Measurements from ENCODE around the gene ARFGAP3.
"Not testable (repeated sequence)": the region's sequence is repeated elsewhere in the genome, so short reads cannot be mapped to it uniquely, and the experiment has no call there.

Gene ARFGAP3

GRCh38 chr22:42792453-42792908 lies 64.6 kb downstream of the ARFGAP3 start:
- no peak for DNase-seq

- DNase-seq, result no peak
Observed at GRCh38 chr22:42791721-42792452, 65.2 kb downstream of the ARFGAP3 start.

GRCh38 chr22:42788466-42788865 lies 68.6 kb downstream of the ARFGAP3 start:
- no peak for DNase-seq

DNA sequence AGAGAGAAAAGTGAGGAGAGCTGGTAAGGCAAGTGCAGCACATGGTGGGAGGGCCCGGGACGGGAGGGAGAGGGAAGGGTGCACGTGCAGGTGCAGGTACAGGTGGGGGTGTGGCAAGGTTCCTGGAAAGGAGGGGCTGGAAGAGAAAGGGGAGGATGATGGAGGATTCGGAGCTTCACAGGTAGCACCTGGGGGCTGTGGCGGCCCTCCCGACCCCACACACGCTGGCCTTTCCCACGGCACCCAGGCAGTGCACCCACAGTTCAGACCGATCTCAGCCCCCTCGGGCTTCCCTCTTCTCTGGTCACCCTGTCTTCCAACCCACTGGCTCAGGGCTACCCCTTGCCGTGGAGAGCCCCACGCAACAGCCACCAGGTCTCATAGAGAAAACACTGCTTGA lies 69.1 kb downstream of the ARFGAP3 start:
- no peak for DNase-seq

GRCh38 chr22:42787357-42787736 lies 69.7 kb downstream of the ARFGAP3 start:
- DNase-seq, result no peak

DNA sequence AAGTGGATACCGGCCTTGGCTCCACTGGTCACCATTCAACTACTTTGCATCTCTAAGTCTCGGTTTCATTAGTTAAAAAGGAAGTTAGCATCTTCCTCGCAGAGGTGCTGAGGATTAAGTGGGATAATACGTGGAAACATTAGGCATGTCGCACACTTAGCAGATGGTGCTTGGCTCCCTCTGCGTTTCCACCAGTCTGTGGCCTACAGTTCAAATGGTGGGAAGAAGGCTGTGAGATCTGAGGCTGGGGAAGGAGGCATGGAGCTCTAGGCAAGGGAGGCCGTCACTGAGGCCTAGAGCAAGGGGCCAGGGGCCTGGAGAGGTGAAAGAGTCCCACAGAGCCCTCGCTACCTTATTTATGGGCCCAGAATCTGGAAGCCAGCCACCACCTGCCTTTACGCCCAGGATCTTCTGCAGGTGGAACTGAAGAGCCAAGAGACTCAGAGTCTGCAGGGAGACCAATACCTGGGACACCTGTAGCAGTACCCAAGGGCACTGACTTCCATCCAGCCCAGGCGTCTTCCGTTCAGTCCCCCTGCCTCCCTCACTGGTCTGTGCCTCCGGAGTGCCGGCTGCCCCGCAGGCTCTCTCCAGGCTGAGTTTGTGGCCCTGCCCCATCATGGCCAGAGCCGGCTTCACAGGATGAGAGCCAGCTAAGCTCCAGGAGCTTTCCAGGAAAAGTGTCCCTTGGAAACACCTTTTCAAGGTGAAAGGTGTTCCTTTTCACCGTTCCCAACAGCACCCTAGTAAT lies 70.3 kb downstream of the ARFGAP3 start:
- no peak for DNase-seq

DNA sequence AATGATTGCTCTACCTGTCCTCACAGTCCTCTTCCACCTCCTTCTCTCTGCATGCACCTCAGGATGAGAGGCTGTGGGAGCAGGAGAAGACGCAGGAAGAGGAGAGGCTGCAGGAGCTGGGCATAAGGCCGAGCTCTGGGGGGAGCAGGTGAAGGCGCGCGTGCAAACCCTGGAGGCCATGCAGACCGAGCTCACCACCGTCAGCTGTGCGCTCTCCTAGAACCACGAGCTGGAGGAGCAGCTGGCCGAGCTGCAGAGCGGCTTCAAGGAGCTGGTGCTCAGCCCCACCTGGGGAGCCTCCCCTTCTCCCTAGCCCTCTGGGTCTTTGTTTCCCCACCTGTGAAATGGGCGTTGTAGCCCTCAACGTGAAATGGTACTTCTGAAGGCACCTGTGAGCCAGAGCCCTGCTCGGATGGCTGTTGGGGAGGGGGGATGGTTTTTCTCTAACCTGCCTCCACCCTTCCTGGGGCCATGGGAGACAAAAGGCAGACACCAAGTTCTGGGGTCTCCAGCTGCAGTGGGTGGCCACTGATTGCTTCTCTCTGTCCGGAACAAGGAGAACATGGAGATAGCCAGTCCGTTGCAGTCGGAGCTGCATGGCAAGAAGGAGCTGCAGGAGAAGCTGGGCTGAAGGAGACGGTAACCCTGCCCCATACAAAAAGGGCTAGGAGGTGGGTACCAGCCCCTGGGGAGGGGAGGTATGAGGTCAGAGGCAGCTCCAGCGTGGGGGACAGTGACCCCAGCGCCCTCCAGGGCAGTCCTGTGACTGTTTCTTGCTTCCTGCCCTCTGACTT lies 71.2 kb downstream of the ARFGAP3 start:
- DNase-seq, result no peak

DNA sequence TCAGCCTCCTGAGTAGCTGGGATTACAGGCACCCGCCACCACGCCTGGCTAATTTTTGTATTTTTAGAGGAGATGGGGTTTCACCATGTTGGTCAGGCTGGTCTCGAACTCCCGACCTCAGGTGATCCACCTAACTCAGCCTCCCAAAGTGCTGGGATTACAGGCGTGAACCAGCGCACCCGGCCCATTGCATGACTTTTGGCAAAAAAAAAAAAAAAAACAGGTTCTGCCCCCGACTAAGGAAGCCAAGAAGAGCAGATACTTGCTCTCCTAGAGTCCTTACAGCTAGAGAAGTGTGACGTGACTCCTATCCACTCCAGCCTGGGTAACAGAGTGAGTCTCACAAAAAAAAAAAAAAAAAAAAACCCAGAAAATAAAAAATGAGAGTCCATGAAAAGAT lies 74.8 kb downstream of the ARFGAP3 start:
- DNase-seq, result not testable (repeated sequence)

DNA sequence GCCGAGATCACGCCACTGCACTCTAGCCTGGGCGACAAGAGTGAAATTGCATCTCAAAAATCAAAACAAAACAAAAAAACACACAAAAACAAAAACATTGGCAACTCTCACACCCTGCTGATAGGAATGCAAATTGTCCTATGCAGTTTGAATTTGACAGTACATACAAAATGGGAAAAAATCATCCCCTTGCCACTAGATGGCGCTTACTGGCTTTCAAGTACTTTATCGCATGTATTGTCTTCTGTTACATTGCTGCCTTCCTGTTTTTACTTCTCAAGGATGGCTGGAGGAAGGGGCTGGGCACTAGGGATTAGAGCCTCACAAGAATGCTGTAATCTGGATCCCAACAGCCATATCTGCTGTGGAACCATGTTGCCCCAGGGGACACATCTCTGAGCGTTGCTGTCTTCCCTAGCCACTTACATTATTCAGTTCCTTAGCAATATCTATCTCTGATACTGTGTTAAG lies 77.0 kb downstream of the ARFGAP3 start:
- DNase-seq, result peak; percentile 95

DNA sequence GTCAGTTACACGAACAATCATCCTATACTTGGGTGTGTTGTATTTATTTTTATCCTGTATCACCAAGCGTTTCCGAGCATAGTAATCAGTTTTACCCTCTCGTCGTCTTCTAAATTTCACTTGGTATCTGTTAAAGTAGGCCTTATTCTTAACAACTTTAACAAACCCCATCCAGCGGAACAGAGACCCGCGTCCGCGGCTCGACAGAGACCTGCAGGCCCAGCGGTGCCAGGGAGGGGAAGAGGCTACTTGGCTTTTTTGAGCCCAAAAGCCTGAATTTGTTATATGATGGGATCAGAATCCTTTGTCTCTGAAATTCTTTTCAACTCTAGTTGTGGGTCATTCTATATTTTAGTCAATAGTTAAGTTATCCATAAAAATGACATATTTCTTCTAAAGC lies 79.9 kb downstream of the ARFGAP3 start:
- DNase-seq, result no peak

- peak; percentile 59 for DNase-seq
Observed at GRCh38 chr22:42773167-42773566, 83.9 kb downstream of the ARFGAP3 start.

DNA sequence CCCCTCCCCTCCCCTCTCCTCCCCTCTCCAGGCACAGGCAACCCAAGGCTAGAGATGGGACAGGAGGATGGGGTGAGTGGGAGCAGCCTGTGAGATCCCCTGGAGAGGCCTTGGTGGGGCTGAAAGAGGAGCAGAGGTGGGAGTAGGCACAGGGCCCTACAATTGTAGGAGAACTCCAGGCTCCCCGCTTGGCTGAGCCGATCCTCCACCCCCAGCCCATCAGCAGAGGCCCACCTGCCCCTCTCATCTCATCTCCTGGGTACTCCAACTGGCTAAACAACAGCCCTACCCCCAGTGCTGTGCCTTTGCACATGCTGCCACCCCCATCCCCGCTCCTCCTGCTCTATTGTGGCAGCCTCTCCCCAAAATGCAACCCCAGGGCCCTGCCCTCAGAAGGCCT lies 84.4 kb downstream of the ARFGAP3 start:
- DNase-seq, result no peak

DNA sequence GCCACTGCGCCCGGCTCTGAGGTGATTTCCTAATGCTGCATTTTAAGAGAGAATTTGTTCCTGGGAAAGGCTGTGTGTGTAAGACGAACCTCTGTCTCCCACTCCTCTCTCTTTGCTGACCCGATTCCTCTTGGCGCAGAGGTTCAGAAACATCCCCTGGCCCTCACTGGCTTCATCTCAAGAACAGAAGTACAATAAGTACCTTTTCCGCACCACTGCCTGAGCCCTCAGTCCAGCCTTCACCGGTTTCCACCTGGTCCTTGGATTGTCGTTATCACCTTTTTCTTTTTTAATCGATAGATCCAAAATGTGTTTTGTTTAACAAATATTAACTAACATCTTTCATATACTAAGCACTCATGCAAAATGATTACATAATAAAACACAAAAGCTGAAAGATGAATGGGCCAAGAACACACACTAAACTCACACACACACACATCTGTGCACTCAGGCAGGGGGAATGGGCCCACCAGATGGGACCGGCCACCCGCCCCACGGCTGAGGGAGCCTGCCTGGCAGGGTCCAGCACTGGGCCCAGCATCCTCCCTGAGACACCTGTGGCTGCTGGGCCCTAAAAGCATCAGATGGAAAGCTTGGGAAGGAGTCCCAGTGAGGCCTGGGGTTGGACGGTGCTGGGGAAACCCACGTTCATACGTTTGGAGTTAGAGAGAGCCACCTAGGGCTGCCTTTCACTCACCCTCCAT lies 86.0 kb downstream of the ARFGAP3 start:
- no peak for DNase-seq

DNA sequence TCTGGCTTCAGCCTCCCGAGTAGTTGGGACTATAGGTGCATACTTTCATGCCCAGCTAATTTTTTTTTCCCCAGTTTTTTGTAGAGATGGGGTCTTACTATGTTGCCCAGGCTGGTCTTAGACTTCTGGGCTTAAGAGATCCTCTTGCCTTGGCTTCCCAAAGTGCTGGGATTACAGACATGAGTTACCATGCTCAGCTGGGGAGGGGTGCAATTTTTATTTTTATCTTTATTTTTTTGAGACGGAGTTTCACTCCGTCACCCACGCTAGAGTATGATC lies 86.7 kb downstream of the ARFGAP3 start:
- no peak for DNase-seq

DNA sequence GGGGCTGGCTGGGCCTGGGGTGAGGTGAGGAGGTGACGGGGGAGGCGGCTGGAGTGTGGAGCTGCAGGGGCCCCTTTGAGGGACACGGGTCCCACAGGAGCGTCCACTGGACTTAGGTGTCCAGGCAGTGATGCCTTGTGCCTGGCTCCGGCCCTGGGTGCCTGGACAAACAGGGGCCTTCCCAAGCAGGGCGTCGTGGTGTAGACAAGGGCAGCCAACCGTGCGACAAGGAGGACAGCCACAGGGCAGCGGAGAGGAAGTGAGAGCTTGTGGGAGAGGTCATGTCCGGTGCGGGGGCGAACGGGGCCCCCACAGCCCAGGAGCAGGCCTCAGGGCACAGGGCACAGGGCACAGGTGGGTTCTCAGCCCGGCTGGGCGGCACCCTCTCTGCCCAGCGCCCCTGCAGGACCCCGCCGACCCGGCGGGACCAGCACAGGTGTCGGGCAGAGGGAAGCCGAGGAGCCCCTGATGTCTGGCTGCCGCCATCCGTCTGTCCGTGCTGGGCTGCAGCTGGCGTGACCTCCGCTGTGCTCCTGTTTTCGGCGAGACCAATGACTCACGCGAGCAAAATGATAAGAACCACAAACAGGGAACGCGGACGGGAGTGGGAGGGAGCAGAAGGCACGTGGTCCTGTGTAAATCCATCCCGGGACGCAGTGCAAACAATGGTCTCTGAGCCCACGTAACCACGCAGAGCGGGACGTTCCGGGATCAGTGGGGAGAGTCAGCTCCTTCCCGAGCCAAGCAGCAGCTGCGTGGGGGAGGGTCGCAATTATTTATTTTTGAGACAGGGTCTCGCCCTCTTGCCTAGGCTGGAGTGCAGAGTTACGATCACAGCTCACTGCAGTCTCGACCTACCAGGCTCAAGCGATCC lies 87.3 kb downstream of the ARFGAP3 start:
- DNase-seq, result peak; percentile 49

DNA sequence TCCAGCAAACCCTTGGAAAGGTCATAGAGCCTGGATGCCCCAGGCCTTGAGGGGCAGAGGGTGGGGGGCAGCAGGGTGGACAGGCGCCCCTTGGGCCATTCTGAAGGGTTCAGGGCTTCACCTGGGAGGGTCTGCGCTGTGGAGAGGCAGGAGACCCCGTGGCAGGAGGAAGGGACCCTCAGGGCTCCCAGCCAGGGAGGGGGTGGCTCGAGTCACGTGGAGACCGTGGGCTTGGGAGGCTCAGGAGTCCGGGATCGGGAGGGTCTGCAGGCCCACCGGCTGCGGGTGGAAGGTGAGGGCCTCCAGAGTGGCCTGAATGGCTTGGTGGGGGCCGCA lies 87.9 kb downstream of the ARFGAP3 start:
- no peak for DNase-seq

DNA sequence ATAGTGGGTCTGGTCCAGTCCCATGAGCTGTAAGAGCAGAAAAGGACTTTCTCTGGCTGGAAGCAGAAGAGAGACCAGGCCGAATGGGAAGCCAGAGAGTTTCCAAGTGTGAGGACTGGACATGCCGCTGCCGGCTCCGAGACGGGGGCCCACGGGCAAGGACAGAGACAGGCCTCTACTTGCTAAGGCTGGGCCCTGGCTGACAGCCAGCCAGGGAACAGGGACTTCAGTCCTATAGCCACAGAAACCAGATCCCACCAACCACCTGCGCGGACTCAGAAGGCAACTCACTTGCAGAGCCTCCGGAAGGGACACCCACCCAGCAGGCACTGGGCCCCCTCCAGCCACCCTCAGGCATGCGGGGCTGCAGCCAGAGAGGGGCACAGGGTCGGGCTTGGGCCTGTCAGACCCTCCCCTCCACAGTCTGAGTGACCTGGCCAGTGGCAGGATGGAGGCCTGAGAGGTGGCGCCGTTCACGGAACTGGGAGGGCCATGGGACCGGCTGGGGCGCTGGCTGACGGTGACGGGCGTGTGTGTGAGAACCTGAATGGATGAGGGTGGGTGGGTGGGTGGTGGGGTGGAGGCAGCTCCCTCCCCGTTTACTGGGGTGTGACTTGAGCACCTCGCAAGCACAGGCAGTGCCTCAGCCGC lies 88.6 kb downstream of the ARFGAP3 start:
- DNase-seq, result no peak

- peak; percentile 60 for DNase-seq
Observed at GRCh38 chr22:42766860-42767259, 90.2 kb downstream of the ARFGAP3 start.

GRCh38 chr22:42764895-42765363 lies 92.1 kb downstream of the ARFGAP3 start:
- DNase-seq, result peak; percentile 31

- no peak for DNase-seq
Observed at GRCh38 chr22:42763965-42764480, 93.0 kb downstream of the ARFGAP3 start.

Measured in hematopoietic multipotent progenitor cell treated with erythropoietin and hydrocortisone succinate and interleukin-3 and kit ligand, for 4 days (in vitro differentiated cells).